Astrocyte (in vitro differentiated cells and primary cell): Measurements from ENCODE around the gene TEX29. TPM values are rescaled to one million over a fixed set of nuclear protein-coding genes. Genes with fewer than 3 reads are reported as not detected.

Source experiments
- DNase-seq: peaks from one replicate; pipeline ENCODE4 v3.0.0-alpha.2; 2010; ENCODE audit warnings: low read depth
- FAIRE-seq: peaks from 2 replicates; lab custom pipeline; 2011; peaks lifted over from hg19 to GRCh38; lab: Jason Lieb, UNC
- H2AFZ ChIP-seq: 2 replicates; pipeline ENCODE4 v1.6.0; 2012; ENCODE audit warnings: low read depth, low read length, inconsistent platforms
- H3K27ac ChIP-seq: 2 replicates; pipeline ENCODE4 v1.5.1; 2011; ENCODE audit warnings: low read depth, low read length, inconsistent platforms
- H3K27me3 ChIP-seq: 2 replicates; pipeline ENCODE4 v1.6.0; 2011; ENCODE audit warnings: low read length, inconsistent platforms; ENCODE audit not compliant: insufficient read depth
- H3K36me3 ChIP-seq: 2 replicates; pipeline ENCODE4 v1.5.1; 2011; ENCODE audit warnings: low read length, inconsistent platforms; ENCODE audit not compliant: insufficient read depth
- H3K4me1 ChIP-seq: 2 replicates; pipeline ENCODE4 v1.5.1; 2011; ENCODE audit warnings: low read length, inconsistent platforms; ENCODE audit not compliant: insufficient read depth
- H3K4me2 ChIP-seq: 2 replicates; pipeline ENCODE4 v1.6.0; 2012; ENCODE audit warnings: low read length, inconsistent platforms
- H3K4me3 ChIP-seq: 2 replicates; pipeline ENCODE4 v1.5.1; 2011; ENCODE audit warnings: low read depth, mild to moderate bottlenecking, low read length, inconsistent platforms; ENCODE audit not compliant: insufficient read depth
- H3K79me2 ChIP-seq: 2 replicates; pipeline ENCODE4 v1.6.0; 2012; ENCODE audit warnings: mild to moderate bottlenecking, low read length, inconsistent platforms; ENCODE audit not compliant: insufficient read depth
- H3K9ac ChIP-seq: 2 replicates; pipeline ENCODE4 v1.6.0; 2012; ENCODE audit warnings: mild to moderate bottlenecking, low read length, inconsistent platforms
- H3K9me3 ChIP-seq: 2 replicates; pipeline ENCODE4 v1.5.1; 2012; ENCODE audit warnings: low read depth, mild to moderate bottlenecking, low read length, inconsistent platforms; ENCODE audit not compliant: insufficient read depth
- H4K20me1 ChIP-seq: 2 replicates; pipeline ENCODE4 v1.6.0; 2012; ENCODE audit warnings: low read length, inconsistent platforms; ENCODE audit not compliant: insufficient read depth
- H3K27ac Mint-ChIP-seq: one replicate; pipeline ENCODE4 v1.8.0; 2021; ENCODE audit warnings: mild to moderate bottlenecking, mixed read lengths; ENCODE audit not compliant: unreplicated experiment
- H3K27me3 Mint-ChIP-seq: one replicate; pipeline ENCODE4 v1.8.0; 2021; ENCODE audit warnings: low read depth, mixed read lengths; ENCODE audit not compliant: unreplicated experiment
- H3K36me3 Mint-ChIP-seq: one replicate; pipeline ENCODE4 v1.8.0; 2021; ENCODE audit warnings: low read depth, mixed read lengths; ENCODE audit not compliant: unreplicated experiment
- H3K4me1 Mint-ChIP-seq: one replicate; pipeline ENCODE4 v1.8.0; 2021; ENCODE audit warnings: low read depth, mixed read lengths; ENCODE audit not compliant: unreplicated experiment
- H3K4me3 Mint-ChIP-seq: one replicate; pipeline ENCODE4 v1.8.0; 2021; ENCODE audit warnings: mild to moderate bottlenecking, moderate library complexity, mixed read lengths; ENCODE audit not compliant: unreplicated experiment
- H3K9me3 Mint-ChIP-seq: one replicate; pipeline ENCODE4 v1.8.0; 2021; ENCODE audit warnings: mild to moderate bottlenecking, mixed read lengths; ENCODE audit not compliant: unreplicated experiment
- CTCF ChIP-seq: IDR thresholded peaks from 2 replicates; pipeline ENCODE4 v1.5.1; 2011; ENCODE audit warnings: low read depth, mild to moderate bottlenecking, inconsistent platforms, low read length, moderate library complexity; ENCODE audit not compliant: insufficient read depth
- EZH2 ChIP-seq: IDR thresholded peaks from 2 replicates; pipeline ENCODE4 v1.6.1; 2012; ENCODE audit warnings: mild to moderate bottlenecking, low read length, inconsistent platforms; ENCODE audit not compliant: insufficient read depth
- total RNA-seq: library from RNA; stranded (reverse); gene quantifications from 2 replicates; pipeline ENCODE4 v1.2.1, GENCODE V29; 2021

TEX29 gene
- total RNA-seq, 1 donor from 2014 or later = 0.43 TPM

GRCh38 chr13:111323950-111324651 lies 3.7 kb downstream of the TEX29 start:
- FAIRE-seq = no peak

DNA sequence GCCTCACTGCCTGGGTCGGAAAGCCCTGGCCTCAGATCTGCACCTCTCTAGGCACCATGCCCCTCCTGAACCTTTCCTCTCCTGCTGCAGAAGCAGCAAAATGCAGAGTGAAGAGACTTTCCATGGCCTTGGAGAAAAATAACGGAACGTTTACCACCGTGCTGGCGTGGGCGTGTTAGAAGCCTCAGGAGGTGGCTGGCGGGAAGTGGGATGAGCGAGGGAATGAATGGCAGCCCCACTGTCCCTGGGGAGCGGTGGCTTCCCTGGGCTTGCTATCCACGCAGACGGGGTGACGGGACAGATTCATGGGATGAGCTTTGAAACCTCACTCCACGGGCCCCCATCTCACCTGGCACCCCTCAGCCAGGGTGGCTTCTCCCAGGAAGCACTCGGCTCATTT lies 4.3 kb downstream of the TEX29 start:
- H3K9ac ChIP-seq = no peak overlapping the region
- H3K79me2 ChIP-seq = no peaks in the 10 kb centered on the region
- FAIRE-seq (no peak), DNase-seq (no peak)
- H3K4me1 ChIP-seq = no peaks in the 10 kb centered on the region
- H3K27me3 Mint-ChIP-seq = peaks cover 17% of the 10 kb centered on the region
- H3K27ac ChIP-seq = no peak overlapping the region
- H3K4me1 Mint-ChIP-seq = no peaks in the 10 kb centered on the region
- TF ChIP-seq EZH2 (no peak), CTCF (no peak)
- no peak overlapping the region for H3K4me3 ChIP-seq
- H3K27me3 ChIP-seq = no peaks in the 10 kb centered on the region
- H4K20me1 ChIP-seq = no peaks in the 10 kb centered on the region
- no peak overlapping the region for H3K4me2 ChIP-seq
- no peak overlapping the region for H3K27ac Mint-ChIP-seq
- no peak overlapping the region for H2AFZ ChIP-seq
- H3K4me3 Mint-ChIP-seq = no peak overlapping the region
- no peaks in the 10 kb centered on the region for H3K9me3 ChIP-seq
- H3K36me3 ChIP-seq = no peaks in the 10 kb centered on the region
- peaks cover 12% of the 10 kb centered on the region for H3K36me3 Mint-ChIP-seq
- no peaks in the 10 kb centered on the region for H3K9me3 Mint-ChIP-seq

More at GRCh38 chr13:111323950-111324651, 3.7 kb downstream of the TEX29 start:
- Histone ChIP-seq H3K79me2 (no peaks in the 10 kb centered on the region), H3K27me3 (no peaks in the 10 kb centered on the region), H3K27ac (no peak overlapping the region), H3K4me3 (no peak overlapping the region), H3K4me2 (no peak overlapping the region), H4K20me1 (no peaks in the 10 kb centered on the region), H3K4me1 (no peaks in the 10 kb centered on the region), H2AFZ (no peak overlapping the region), H3K9ac (no peak overlapping the region), H3K9me3 (no peaks in the 10 kb centered on the region), H3K36me3 (no peaks in the 10 kb centered on the region)
- H3K9me3 Mint-ChIP-seq = no peaks in the 10 kb centered on the region
- no peak overlapping the region for H3K27ac Mint-ChIP-seq
- H3K4me3 Mint-ChIP-seq = no peak overlapping the region
- no peak for DNase-seq
- no peaks in the 10 kb centered on the region for H3K4me1 Mint-ChIP-seq
- H3K27me3 Mint-ChIP-seq = peaks cover 13% of the 10 kb centered on the region
- TF ChIP-seq CTCF (no peak), EZH2 (no peak)
- peaks cover 14% of the 10 kb centered on the region for H3K36me3 Mint-ChIP-seq
